Muscle of back (tissue), 11 donors: Measurements from ENCODE around the gene RNF11. TPM values are rescaled to one million over a fixed set of nuclear protein-coding genes. Genes with fewer than 3 reads are reported as not detected.

Experiments
- DNase-seq, 3 donors: peaks; one replicate each; pipeline versions ENCODE4 v3.0.0 to v3.0.0-alpha.2; 2013
- polyA plus RNA-seq, 10 donors: library from polyadenylated mRNA; unstranded; fragments of 120-200 nt; gene quantifications; one replicate each; pipeline ENCODE4 v1.2.1, GENCODE V29; 2013; ENCODE audit not compliant: insufficient read length in 10 of 10

The RNF11 gene
- polyA plus RNA-seq, 10 donors = 94.5 to 136 (median 115) TPM

GRCh38 chr1:51294566-51295184 lies 58.6 kb downstream of the RNF11 start:
- no peak for DNase-seq

- no peak for DNase-seq
Observed at GRCh38 chr1:51295926-51296325, 59.9 kb downstream of the RNF11 start.

GRCh38 chr1:51296383-51297357 lies 60.6 kb downstream of the RNF11 start:
- DNase-seq = peak; percentile 70 to 92 (median 86)

GRCh38 chr1:51297401-51298321 lies 61.6 kb downstream of the RNF11 start:
- no peak for DNase-seq

- DNase-seq = no peak
Observed at GRCh38 chr1:51298322-51298705, 62.2 kb downstream of the RNF11 start.

- DNase-seq = no peak
Observed at GRCh38 chr1:51299185-51299885, 63.3 kb downstream of the RNF11 start.

- DNase-seq = no peak
Observed at GRCh38 chr1:51299981-51300670, 64.1 kb downstream of the RNF11 start.

GRCh38 chr1:51301152-51301843 lies 65.2 kb downstream of the RNF11 start:
- no peak for DNase-seq

- DNase-seq = no peak
Observed at GRCh38 chr1:51301844-51302162, 65.7 kb downstream of the RNF11 start.

- DNase-seq = no peak
Observed at GRCh38 chr1:51302270-51302669, 66.2 kb downstream of the RNF11 start.

- no peak for DNase-seq
Observed at GRCh38 chr1:51302746-51303145, 66.7 kb downstream of the RNF11 start.

GRCh38 chr1:51303315-51303714 lies 67.2 kb downstream of the RNF11 start:
- no peak for DNase-seq

GRCh38 chr1:51303751-51304251 lies 67.7 kb downstream of the RNF11 start:
- no peak for DNase-seq

GRCh38 chr1:51304360-51304759 lies 68.3 kb downstream of the RNF11 start:
- DNase-seq = no peak

GRCh38 chr1:51305371-51305823 lies 69.3 kb downstream of the RNF11 start:
- peak in 1 of 3 donors; percentile 34 for DNase-seq

- no peak for DNase-seq
Observed at GRCh38 chr1:51306950-51307349, 70.9 kb downstream of the RNF11 start.

- DNase-seq = no peak
Observed at GRCh38 chr1:51308636-51309035, 72.6 kb downstream of the RNF11 start.

GRCh38 chr1:51309291-51309690 lies 73.2 kb downstream of the RNF11 start:
- DNase-seq = no peak

- no peak for DNase-seq
Observed at GRCh38 chr1:51310871-51311613, 75.0 kb downstream of the RNF11 start.
